Colonic mucosa (tissue), 4 donors: Measurements from ENCODE around the gene SULT1E1. TPM values are rescaled to one million over a fixed set of nuclear protein-coding genes. Genes with fewer than 3 reads are reported as not detected.

Experiments
- DNase-seq: peaks from one replicate; pipeline ENCODE4 v3.0.0-alpha.2; 2020
- H3K27ac ChIP-seq: fragments of 200-600 bp; one replicate; pipeline ENCODE4 v1.8.0; 2021
- H3K27me3 ChIP-seq: fragments of 200-600 bp; one replicate; pipeline ENCODE4 v1.8.0; 2021
- H3K36me3 ChIP-seq: fragments of 200-600 bp; one replicate; pipeline ENCODE4 v1.8.0; 2021
- H3K4me1 ChIP-seq: fragments of 200-600 bp; one replicate; pipeline ENCODE4 v1.8.0; 2021; ENCODE audit warnings: mild to moderate bottlenecking
- H3K4me3 ChIP-seq: fragments of 200-600 bp; one replicate; pipeline ENCODE4 v1.8.0; 2021
- H3K9ac ChIP-seq, 2 donors: one replicate each; pipeline ENCODE4 v1.7.0; 2013; ENCODE audit warnings: control low read depth in 2 of 2, low read depth in 2 of 2, low read length in 2 of 2
- H3K9me3 ChIP-seq: fragments of 200-600 bp; one replicate; pipeline ENCODE4 v1.8.0; 2021
- CTCF ChIP-seq: fragments of 200-600 bp; IDR thresholded peaks from one replicate; pipeline ENCODE4 v1.8.0; 2022; ENCODE audit warnings: antibody characterized with exemption, mild to moderate bottlenecking
- intact Hi-C: fragments of 100-400 bp; cut with DNase I; formaldehyde crosslinking; loops from one replicate; pipeline ENCODE4 v1.14.1; 2022
- total RNA-seq, 2 donors: library from RNA; stranded (reverse); fragmentation: NEBNext Ultra II Directional in 1 of 2; extraction: Animal tissue kit (Norgen Biotek cat#: 25700) in 1 of 2; gene quantifications; one replicate each; pipeline ENCODE4 v1.2.1, GENCODE V29; 2021
- donor health status: healthy.
- donor health status: DM: no; HTN: no; CAD: no.
- donor health status: DM: no; HTN: no; CAD: no.

Gene SULT1E1
- total RNA-seq, 2 donors from 2014 or later = 0.19 TPM; not detected in 1

GRCh38 chr4:69860521-69861298 lies 765 bp upstream of the SULT1E1 start:
- Histone ChIP-seq H3K4me3 (no peak overlapping the region), H3K9me3 (no peaks in the 10 kb centered on the region), H3K27me3 (no peaks in the 10 kb centered on the region), H3K9ac (no peak overlapping the region), H3K4me1 (no peaks in the 10 kb centered on the region), H3K36me3 (no peaks in the 10 kb centered on the region), H3K27ac (no peak overlapping the region)
- intact Hi-C loops = no loop called here
- no peak for DNase-seq
- TF ChIP-seq CTCF = no peak

- Histone ChIP-seq H3K36me3 (no peaks in the 10 kb centered on the region), H3K27ac (no peak overlapping the region), H3K27me3 (no peaks in the 10 kb centered on the region), H3K9me3 (no peaks in the 10 kb centered on the region), H3K9ac (no peak overlapping the region), H3K4me3 (no peak overlapping the region), H3K4me1 (no peaks in the 10 kb centered on the region)
- TF ChIP-seq CTCF = no peak
- intact Hi-C loops = no loop called here
- no peak for DNase-seq
These were observed 732 bp downstream of the SULT1E1 start for GRCh38 chr4:69859140-69859685.

DNA sequence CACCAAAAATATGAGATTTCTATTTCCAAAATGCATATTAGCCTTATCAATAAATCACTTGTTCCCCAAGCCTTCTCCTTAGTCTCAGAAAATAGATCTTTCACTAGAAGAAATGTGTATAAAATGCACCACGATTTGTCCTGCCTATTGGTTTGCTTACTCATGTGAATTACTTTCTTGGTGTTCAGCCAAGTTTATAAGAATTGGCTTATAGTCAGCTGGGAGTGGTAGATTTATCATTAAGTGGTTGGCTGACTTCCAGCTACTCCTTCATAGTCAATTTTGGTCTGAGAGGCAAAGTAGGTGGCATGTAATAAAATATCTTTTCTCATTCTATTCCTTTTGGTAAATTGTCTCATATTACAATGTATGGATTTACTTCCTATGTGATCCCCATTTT lies 1.3 kb downstream of the SULT1E1 start:
- intact Hi-C loops = no loop called here
- H3K9ac ChIP-seq = no peak overlapping the region
- DNase-seq = no peak
- H3K36me3 ChIP-seq = no peaks in the 10 kb centered on the region
- no peak for TF ChIP-seq CTCF
- no peaks in the 10 kb centered on the region for H3K27me3 ChIP-seq
- no peaks in the 10 kb centered on the region for H3K4me1 ChIP-seq
- no peaks in the 10 kb centered on the region for H3K9me3 ChIP-seq
- no peak overlapping the region for H3K27ac ChIP-seq
- no peak overlapping the region for H3K4me3 ChIP-seq

DNA sequence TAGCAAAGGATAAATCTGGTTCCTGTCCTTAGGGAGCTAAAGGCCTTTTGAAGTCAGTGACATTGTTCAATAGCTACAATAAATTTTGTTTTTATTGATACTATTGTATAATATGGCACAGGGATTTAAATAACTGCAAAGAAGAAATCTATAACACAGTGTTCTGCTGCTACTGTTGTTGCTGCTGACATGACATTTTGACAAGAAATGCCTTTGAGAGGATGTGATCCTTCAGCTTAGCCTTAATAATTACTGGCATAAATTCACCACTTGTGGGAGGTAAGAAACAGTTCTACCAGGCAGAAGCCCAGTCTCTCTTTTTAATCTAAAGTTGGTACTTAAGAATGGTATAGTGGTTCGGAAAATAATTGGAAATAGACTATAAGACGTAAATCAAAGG lies 4.1 kb downstream of the SULT1E1 start:
- intact Hi-C loops = no loop called here
- no peak for DNase-seq
- H3K27me3 ChIP-seq = no peaks in the 10 kb centered on the region
- H3K9ac ChIP-seq = no peak overlapping the region
- no peak overlapping the region for H3K4me3 ChIP-seq
- H3K9me3 ChIP-seq = no peaks in the 10 kb centered on the region
- no peak for TF ChIP-seq CTCF
- H3K36me3 ChIP-seq = no peaks in the 10 kb centered on the region
- no peaks in the 10 kb centered on the region for H3K4me1 ChIP-seq
- no peak overlapping the region for H3K27ac ChIP-seq

GRCh38 chr4:69849969-69850368 lies 10.0 kb downstream of the SULT1E1 start:
- H3K4me1 ChIP-seq = no peaks in the 10 kb centered on the region
- no peak for DNase-seq
- no peak overlapping the region for H3K4me3 ChIP-seq
- H3K36me3 ChIP-seq = no peaks in the 10 kb centered on the region
- no peaks in the 10 kb centered on the region for H3K9me3 ChIP-seq
- TF ChIP-seq CTCF = no peak
- no peak overlapping the region for H3K27ac ChIP-seq
- H3K27me3 ChIP-seq = no peaks in the 10 kb centered on the region
- H3K9ac ChIP-seq = no peak overlapping the region
- intact Hi-C loops = no loop called here
